Cardiac atrium fibroblast (primary cell): Measurements from ENCODE around the gene CYP4V2. TPM values are rescaled to one million over a fixed set of nuclear protein-coding genes. Genes with fewer than 3 reads are reported as not detected.

Experiments
- total RNA-seq: library from RNA; depleted of rRNA; stranded (reverse); fragments of >200 nt; gene quantifications from 2 replicates; pipeline ENCODE4 v1.2.3, GENCODE V29; 2015

CYP4V2 gene
- 26.7 and 29.5 TPM in 2 replicates for total RNA-seq

DNA sequence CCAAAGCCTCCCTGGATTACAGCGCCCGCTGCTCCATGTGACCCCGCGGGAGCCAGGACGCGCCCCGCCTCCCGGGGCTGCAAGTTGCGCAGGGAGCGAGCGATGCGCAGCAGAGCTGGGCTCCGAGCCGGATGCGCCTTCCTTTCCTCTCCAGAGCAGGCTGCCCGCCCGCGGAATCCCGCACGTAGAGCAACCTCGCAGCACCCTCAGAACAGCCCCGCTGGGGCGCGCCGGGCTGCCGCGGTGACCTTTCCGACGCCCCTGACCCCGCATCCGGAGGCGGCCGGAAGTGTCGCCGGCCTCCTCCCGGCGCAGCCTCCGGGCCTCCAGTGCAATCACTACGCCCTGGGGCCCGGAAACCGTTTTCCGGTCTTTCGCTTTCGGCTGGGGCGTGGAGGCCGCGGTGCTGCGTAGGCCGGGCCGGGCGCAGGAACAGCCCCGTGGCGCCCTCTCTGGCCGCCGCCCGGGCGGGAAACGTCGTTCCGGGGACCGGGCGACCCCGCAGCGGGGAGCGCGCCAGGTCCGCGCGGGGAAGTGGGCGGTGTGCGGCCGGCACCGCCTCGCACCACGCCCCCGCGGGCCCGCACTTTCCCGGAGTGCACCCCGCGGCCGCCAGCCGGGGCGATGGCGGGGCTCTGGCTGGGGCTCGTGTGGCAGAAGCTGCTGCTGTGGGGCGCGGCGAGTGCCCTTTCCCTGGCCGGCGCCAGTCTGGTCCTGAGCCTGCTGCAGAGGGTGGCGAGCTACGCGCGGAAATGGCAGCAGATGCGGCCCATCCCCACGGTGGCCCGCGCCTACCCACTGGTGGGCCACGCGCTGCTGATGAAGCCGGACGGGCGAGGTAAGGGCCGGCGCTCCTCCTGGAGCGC is at the start of gene CYP4V2:
Gene CYP4V2 (plus strand): TSS at position 368 of the 866 bp plus-strand sequence. CDS start 257 bp downstream, at position 625.

DNA sequence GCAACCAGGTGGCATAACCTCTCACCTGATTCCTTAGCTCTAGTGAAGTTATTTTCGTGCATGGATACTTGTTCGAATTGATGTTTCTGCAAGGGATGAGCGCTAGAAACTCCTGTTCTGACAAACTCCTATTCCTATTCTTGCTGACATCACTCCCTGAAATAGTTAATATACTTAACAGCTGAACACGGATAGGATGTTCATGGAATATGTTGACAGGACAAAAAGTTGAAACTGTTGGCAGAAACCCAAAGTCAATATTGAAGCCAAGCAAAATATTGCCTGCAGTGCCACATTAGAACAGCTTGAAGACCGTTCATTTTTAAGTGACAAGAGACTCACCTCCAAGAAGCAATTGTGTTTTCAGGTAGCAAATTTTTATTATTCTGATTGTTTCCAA is 35.9 kb downstream of the CYP4V2 start, which contains the start of gene KLKB1:
Gene KLKB1 (plus strand): TSS at position 287 of the 400 bp plus-strand sequence. CDS start 689 bp downstream, outside the sequence.

Other genes with a start within 250 kb of the CYP4V2 start
- 3.6 and 6.2 TPM in 2 replicates for gene TLR3, start 122.4 kb upstream of the CYP4V2 start, total RNA-seq
- gene FAM149A, start 86.9 kb upstream of the CYP4V2 start, total RNA-seq: 5.0 and 6.0 TPM in 2 replicates
- gene KLKB1, start 35.9 kb downstream of the CYP4V2 start, total RNA-seq: 3.1 and 6.0 TPM in 2 replicates
- gene F11, start 74.6 kb downstream of the CYP4V2 start, total RNA-seq: not detected in 2 replicates